Ammon's horn (tissue), 1 donor: ENCODE data around the gene FHOD1.

ENCODE experiments used
- DNase-seq: peaks from one replicate; pipeline ENCODE4 v3.0.0-alpha.2; 2016; ENCODE audit warnings: low spot score

FHOD1 gene

DNA sequence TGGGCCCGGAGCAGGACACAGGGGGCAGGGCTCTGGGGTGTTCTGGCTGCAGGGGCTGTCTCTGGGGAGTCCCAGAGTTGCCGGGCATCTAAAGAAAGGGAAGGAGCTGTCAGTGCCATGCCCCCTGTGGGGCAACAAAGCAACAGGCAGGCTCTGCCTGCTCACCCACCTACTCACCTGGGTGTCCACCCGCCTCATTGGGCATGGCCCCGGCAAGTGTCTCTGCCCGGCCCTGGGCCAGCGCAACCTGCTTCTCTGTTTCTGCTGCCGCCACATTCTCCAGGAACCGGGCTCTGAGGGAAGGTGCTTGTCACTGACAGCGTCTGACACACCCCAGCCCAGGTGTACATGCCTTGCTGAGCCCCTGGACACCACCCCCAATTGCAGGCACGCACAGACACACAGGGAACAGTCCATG is 13.1 kb downstream of the FHOD1 start:
- no peak for DNase-seq

GRCh38 chr16:67233596-67233995 is 13.7 kb downstream of the FHOD1 start:
- DNase-seq, result no peak

DNA sequence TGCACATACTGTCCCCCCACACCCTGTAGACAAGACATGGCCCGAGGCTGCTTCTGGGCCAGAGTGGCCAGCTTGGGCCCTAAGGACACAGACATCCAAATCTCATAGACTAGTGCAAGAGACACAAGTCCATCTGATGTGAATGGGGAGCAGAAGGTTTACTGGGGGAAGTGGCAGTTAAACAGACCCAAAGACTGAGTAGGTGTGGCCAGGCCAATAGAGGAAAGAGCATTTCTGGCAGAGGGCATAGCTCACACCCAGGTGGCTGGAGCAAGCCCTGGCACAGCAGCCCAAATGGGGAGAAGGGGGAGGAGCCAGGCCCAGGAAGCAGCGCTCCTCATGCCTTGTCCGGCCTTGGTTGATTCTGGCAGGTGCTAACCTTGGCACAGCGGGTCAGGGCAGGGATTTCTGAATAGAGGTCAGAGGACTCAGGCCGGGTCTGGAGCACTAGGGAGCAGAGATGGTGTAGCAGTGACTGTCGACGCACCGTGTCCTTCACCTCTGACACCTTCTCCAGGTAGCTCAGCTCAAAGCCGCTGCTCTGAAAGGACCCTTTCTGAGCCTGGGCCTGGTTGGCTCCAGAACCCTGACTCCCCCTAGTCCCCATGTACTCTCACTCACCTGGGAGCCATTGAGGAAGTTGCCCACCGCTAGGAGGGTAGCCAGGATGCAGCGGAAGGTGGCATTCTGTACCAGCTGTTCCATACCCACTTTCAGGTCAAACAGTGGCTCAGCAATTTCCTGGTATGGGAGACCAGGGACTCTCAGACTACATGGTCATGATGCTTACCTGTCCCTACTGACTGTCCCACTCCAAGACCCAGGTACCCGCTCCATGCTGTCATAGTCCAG is 16.2 kb downstream of the FHOD1 start:
- DNase-seq, result no peak

- DNase-seq, result no peak
Measured at GRCh38 chr16:67229906-67230808, 17.1 kb downstream of the FHOD1 start.

GRCh38 chr16:67228905-67229304 is 18.4 kb downstream of the FHOD1 start:
- no peak for DNase-seq

- no peak for DNase-seq
Measured at GRCh38 chr16:67228034-67228785, 19.1 kb downstream of the FHOD1 start.

- no peak for DNase-seq
Measured at GRCh38 chr16:67227567-67227921, 19.7 kb downstream of the FHOD1 start.

- DNase-seq, result peak; percentile 97
Measured at GRCh38 chr16:67226804-67227566, 20.3 kb downstream of the FHOD1 start, which contains the start of gene TMEM208. TSS of gene TMEM208 (plus strand) at chr16:67227130. CDS start at chr16:67227219, 89 bp downstream.

DNA sequence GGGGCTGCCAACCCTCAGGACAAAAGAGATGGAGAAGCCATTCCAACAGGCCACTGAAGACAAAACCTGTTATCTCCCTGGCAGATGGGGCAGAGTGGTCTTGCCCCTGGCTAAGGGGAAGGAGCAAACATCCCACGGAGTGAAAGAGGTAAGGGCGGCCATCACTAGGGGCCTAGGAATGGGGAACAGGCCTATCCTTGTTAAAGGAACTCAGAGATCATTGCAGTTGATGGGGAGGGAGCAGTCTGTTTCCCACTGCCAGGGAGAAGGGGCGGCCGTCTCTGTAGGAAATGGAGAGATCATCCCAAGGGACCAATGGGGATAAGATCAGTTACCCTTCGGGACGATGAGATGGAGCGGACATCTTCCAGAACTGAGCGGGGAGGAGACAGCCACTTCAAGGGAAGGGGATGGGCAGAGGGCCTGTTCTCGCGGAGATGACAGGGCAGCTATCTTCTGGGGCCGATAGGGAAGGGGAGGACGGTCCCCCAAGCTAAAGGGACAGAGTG is 20.9 kb downstream of the FHOD1 start:
- DNase-seq, result no peak

DNA sequence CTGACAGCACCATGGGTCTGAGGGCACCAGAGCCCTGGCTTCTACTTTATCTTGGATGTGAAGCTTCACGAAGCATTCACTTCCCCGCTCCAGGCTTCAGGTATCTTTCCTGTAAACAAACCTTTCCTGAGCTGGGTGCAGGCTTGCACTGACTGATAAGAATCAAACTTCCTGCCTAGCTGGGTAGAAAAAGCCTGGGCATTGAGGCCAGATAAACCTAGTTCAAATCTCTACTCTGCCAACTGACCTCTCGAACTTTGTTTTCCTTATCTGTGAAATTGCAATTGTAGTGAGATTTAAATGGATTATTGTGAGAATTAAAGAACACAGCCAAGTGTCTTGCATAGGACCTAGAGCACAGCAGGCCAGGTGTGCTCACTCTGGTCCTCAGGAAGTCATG is 23.3 kb downstream of the FHOD1 start:
- no peak for DNase-seq

DNA sequence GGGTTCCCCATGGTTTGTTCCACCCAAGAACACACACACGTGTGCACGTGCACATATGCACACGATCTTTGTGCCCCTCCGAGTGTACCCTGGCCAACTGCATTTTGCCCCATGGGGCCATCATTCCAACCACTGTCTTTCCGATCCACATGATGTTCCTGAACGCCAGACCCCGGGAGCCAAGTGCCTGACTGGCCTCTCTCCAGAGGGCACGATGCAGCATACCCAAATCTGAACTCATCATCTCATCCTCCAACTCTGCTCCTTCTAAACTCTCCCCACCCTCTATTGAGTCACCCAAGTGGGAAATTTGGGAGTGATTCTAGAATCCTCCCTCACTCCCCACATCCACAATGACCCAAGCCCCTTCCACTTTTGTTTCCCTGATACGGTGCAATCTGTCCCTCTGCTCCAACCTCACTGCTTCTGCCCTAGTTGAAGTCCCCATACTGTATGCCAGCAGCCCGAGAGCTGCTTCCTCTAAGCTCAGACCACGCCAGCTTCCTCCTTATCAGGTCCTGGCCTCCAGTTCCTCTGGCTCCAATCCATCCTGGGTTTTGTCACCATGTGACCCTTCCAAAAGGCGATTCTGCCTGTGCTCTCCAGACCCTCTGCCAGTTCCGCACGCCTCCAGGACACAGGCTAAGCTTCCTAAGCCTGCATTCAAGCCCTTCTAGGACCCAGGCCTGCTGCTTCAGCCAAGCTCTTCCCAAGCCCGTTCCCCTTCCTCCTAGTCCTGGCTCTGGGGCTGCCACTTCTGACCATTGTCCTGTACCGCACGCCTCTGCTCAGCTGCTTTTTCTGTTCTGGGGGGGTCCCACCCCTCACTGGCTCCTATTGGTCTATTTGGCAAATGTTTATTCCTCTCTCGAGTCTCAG is 30.4 kb downstream of the FHOD1 start:
- peak; percentile 69 for DNase-seq

DNA sequence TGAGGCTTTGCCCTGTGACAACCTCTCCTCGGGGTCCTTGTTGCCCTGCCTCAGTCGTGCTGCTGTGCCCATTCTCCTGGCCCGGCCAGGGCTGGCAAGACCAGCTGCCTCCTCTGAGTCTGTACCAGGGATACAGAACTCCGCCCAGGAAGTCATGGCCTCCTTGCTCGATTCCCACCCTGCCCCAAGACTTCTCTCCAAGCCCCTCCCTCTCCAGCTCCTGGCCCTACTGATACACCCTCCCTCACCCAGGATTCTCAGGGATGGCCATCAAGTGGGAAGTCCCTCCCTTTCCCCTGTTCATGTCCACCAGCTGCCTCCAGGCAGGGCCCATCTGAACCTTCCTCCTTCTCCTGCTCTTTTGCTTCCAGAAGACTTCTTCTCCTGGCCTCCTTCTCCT is 31.6 kb downstream of the FHOD1 start:
- DNase-seq, result no peak

GRCh38 chr16:67213197-67214019 is 33.9 kb downstream of the FHOD1 start:
- no peak for DNase-seq

DNA sequence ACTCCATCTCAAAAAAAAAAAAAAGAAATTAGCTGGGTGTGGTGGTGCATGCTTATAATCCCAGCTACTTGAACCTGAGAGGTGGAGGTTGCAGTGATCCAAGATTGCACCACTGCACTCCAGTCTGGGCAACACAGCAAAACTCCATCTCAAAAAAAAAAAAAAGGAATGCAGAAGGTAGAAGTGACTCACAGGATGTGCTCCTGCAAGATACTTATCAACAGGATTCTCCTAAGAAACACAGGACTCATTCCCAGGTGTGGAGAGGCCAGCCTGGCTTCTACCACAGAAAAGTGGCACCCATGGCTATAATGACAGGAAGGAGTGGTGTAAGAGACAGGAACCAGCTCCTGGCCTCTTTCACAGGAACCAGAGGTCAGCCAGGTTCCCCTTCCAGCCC is 34.5 kb downstream of the FHOD1 start:
- no peak for DNase-seq

DNA sequence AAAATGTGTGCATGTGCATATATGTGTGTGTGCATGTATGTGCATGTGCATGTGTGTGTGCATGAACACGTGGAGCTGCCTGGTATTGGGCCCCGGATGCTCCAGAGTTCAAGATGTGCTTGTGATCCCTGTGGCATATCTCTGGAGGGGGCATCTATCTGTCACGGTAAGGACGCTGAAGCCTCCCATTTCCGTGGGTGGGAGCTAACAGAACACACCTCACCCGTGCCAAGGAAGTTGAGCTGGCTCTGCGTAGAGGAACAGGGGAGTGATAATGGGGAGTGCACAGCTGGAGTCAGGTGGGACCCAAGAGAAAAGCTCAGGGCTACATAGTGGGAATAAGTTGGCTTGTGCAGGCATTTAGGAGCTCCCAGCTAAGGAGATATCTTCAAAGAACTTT is 35.6 kb downstream of the FHOD1 start:
- DNase-seq, result no peak

GRCh38 chr16:67210069-67210937 is 37.0 kb downstream of the FHOD1 start:
- no peak for DNase-seq

DNA sequence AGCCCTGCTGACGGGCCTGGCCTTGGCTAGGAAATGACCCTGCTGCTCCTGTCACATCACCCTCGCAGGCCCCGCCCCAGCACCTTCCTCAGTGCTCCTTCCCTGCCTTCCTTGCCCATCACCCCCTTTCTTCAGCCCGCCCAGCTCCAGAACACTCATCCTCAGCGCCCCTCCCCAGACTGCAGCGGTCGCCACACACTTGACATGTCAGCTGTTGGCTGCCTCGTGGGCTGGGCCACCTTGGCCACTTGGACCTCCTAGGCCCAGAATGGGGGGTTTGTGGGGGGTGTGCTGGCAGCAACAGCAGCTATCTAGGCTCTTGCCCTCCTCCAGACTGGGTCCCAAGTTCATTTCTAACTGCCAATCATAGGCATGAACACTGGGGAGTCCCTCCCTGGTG is 37.7 kb downstream of the FHOD1 start:
- no peak for DNase-seq

GRCh38 chr16:67208154-67208896 is 39.0 kb downstream of the FHOD1 start:
- no peak for DNase-seq
